ENCODE results near the gene TSPYL6. TPM values are rescaled to one million over a fixed set of nuclear protein-coding genes. Genes with fewer than 3 reads are reported as not detected.

The TSPYL6 gene
- total and polyA plus RNA-seq, 2 of the 4 experiments (the other 2 are of a cell fraction), result not detected

DNA sequence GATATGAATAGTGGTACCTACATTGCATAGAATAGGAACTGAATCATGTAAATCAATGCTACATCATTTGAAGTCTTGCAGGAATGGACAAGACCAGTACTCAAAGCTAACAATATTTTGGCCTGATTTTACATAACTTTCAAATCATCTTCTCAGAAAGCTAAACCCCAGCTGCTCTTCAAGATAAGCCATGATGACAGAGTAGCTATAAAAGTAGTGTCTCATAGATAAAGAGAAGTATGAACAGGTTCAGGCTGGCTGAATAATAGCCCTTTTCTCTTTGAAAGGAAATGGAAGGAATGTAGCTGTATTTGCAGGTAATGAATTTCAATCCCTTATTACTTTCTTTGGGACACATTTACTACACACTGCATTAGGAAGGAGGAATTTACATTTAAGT, 28.2 kb downstream of the TSPYL6 start:
- H3K27ac ChIP-seq (ENCODE audit: insufficient read depth, low read length), result no peak overlapping the region
- CTCF ChIA-PET, result no interaction called here
- no peak for ATAC-seq (ENCODE audit: low read depth)

More for the DNA sequence above, 28.2 kb downstream of the TSPYL6 start:
- Histone ChIP-seq H3K79me1 (ENCODE audit: low read depth in 1 of 2, low read length in 2 of 2) (no peaks in the 10 kb centered on the region), H2AK9ac (replicated peaks; ENCODE audit: low read depth, low read length, poor library complexity) (no peak overlapping the region), H2BK120ac (ENCODE audit: low read depth, low read length) (no peak overlapping the region), H3K4me3 (ENCODE audit: insufficient read depth, low read depth, low read length) (no peak overlapping the region), H3K9me3 (ENCODE audit: control insufficient read depth, insufficient read depth, low read length) (no peaks in the 10 kb centered on the region), H4K20me1 (ENCODE audit: insufficient read depth, low read length) (no peaks in the 10 kb centered on the region), H4K91ac (ENCODE audit: insufficient read depth, low read depth, low read length) (no peak overlapping the region), H3K4ac (ENCODE audit: low read depth, low read length) (no peak overlapping the region), H3K14ac (replicated peaks; ENCODE audit: low read depth, low read length) (no peak overlapping the region), H3K18ac (ENCODE audit: low read depth, low read length) (no peak overlapping the region), H2BK20ac (ENCODE audit: low read depth, low read length) (no peak overlapping the region), H2BK15ac (ENCODE audit: low read depth, low read length) (no peak overlapping the region), H3K23ac (ENCODE audit: low read depth, low read length) (no peak overlapping the region), H3K4me2 (ENCODE audit: low read depth, low read length) (no peak overlapping the region), H3K9ac (ENCODE audit: low read depth, low read length) (no peak overlapping the region), H3K9me1 (ENCODE audit: insufficient read depth, low read length) (no peaks in the 10 kb centered on the region), H2AFZ (replicated peaks; ENCODE audit: low read length, poor library complexity) (no peak overlapping the region), H3K4me1 (ENCODE audit: control insufficient read depth, insufficient read depth, low read length) (no peaks in the 10 kb centered on the region), H3K36me3 (ENCODE audit: control insufficient read depth, insufficient read depth, low read length) (no peaks in the 10 kb centered on the region), H2AK5ac (ENCODE audit: low read depth, low read length) (no peak overlapping the region), H4K5ac (ENCODE audit: low read depth, low read length) (no peak overlapping the region), H3K27me3 (ENCODE audit: control insufficient read depth, insufficient read depth, low read length) (no peaks in the 10 kb centered on the region), H2BK5ac (ENCODE audit: low read depth, low read length, poor library complexity, severe bottlenecking) (no peak overlapping the region), H3K56ac (ENCODE audit: extremely low read depth, insufficient read depth, low read length) (0 out of 2 replicates have a peak overlapping the region, but pooled peaks have one; percentile 14), H4K8ac (ENCODE audit: low read depth in 2 of 2, low read length in 2 of 2) (no peak overlapping the region)
- TF ChIP-seq, protein P1, sequence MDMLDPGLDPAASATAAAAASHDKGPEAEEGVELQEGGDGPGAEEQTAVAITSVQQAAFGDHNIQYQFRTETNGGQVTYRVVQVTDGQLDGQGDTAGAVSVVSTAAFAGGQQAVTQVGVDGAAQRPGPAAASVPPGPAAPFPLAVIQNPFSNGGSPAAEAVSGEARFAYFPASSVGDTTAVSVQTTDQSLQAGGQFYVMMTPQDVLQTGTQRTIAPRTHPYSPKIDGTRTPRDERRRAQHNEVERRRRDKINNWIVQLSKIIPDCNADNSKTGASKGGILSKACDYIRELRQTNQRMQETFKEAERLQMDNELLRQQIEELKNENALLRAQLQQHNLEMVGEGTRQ (IDR thresholded peaks at IDR 0.05; ENCODE audit: low read depth, low read length), result no peak
- TF ChIP-seq MAFK (IDR thresholded peaks at IDR 0.05; ENCODE audit: low read depth, low read length) (no peak), POLR2A (IDR thresholded peaks at IDR 0.05; ENCODE audit: low read depth, low read length) (no peak), BHLHE40 (IDR thresholded peaks at IDR 0.05; ENCODE audit: low read depth, low read length) (no peak), RFX5 (IDR thresholded peaks at IDR 0.05; ENCODE audit: low read depth, low read length) (no peak), FOS (IDR thresholded peaks at IDR 0.05; ENCODE audit: low read depth, low read length) (no peak), MXI1 (IDR thresholded peaks at IDR 0.05; ENCODE audit: borderline replicate concordance, low read depth, low read length) (no peak), SMC3 (IDR thresholded peaks at IDR 0.05; ENCODE audit: low read depth, low read length) (no peak), RAD21 (IDR thresholded peaks at IDR 0.05; ENCODE audit: low read length) (no peak), CHD1 (IDR thresholded peaks at IDR 0.05; ENCODE audit: low read depth, low read length) (no peak), CEBPB (IDR thresholded peaks at IDR 0.05; ENCODE audit: low read depth, low read length) (no peak), RCOR1 (IDR thresholded peaks at IDR 0.05; ENCODE audit: insufficient replicate concordance, low read length) (no peak), MAZ (IDR thresholded peaks at IDR 0.05; ENCODE audit: borderline replicate concordance, low read depth, low read length) (no peak), NFE2L2 (IDR thresholded peaks at IDR 0.05; ENCODE audit: low read depth, low read length) (no peak)
- TF ChIP-seq, protein P2, sequence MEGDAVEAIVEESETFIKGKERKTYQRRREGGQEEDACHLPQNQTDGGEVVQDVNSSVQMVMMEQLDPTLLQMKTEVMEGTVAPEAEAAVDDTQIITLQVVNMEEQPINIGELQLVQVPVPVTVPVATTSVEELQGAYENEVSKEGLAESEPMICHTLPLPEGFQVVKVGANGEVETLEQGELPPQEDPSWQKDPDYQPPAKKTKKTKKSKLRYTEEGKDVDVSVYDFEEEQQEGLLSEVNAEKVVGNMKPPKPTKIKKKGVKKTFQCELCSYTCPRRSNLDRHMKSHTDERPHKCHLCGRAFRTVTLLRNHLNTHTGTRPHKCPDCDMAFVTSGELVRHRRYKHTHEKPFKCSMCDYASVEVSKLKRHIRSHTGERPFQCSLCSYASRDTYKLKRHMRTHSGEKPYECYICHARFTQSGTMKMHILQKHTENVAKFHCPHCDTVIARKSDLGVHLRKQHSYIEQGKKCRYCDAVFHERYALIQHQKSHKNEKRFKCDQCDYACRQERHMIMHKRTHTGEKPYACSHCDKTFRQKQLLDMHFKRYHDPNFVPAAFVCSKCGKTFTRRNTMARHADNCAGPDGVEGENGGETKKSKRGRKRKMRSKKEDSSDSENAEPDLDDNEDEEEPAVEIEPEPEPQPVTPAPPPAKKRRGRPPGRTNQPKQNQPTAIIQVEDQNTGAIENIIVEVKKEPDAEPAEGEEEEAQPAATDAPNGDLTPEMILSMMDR (conservative IDR thresholded peaks at IDR 0.05; ENCODE audit: low read depth, low read length), result no peak
- TF ChIP-seq, protein P3, sequence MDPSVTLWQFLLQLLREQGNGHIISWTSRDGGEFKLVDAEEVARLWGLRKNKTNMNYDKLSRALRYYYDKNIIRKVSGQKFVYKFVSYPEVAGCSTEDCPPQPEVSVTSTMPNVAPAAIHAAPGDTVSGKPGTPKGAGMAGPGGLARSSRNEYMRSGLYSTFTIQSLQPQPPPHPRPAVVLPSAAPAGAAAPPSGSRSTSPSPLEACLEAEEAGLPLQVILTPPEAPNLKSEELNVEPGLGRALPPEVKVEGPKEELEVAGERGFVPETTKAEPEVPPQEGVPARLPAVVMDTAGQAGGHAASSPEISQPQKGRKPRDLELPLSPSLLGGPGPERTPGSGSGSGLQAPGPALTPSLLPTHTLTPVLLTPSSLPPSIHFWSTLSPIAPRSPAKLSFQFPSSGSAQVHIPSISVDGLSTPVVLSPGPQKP (IDR thresholded peaks at IDR 0.05; ENCODE audit: borderline replicate concordance, low read depth, low read length), result no peak
- in situ Hi-C loops (cut with MboI; ENCODE audit: low sequenced_read_pairs) (no loop called here), intact Hi-C loops (cut with micrococcal nuclease) (no loop called here), dilution Hi-C loops (cut with HindIII; ENCODE audit: low sequenced_read_pairs, unreplicated experiment) (no loop called here)
- BruUV-seq (replicated peaks), result no TSS peak
- no peak for DNase-seq
- POLR2A ChIA-PET (ENCODE audit: unreplicated experiment), result no interaction called here

Measured in IMR-90 (cell line).